T-helper 1 cell treated with Interleukin-12 subunit alpha and Interleukin-12 subunit beta and Interleukin-4 antibody, amounts not matched to agents 30 ng/mL and 1 ng/mL, for 36 hours (primary cell): ENCODE data around the gene PCSK2. TPM values are rescaled to one million over a fixed set of nuclear protein-coding genes. Genes with fewer than 3 reads are reported as not detected.

ENCODE experiments used
- intact Hi-C: fragments of 100-400 bp; cut with micrococcal nuclease; formaldehyde crosslinking; loops from one replicate; pipeline ENCODE4 v1.15.1; 2024
- total RNA-seq: library from RNA; stranded (reverse); gene quantifications from 2 replicates; pipeline ENCODE4 v1.2.3, GENCODE V29; 2022

The PCSK2 gene
- total RNA-seq, 1 donor from 2014 or later, result not detected

- intact Hi-C loops, result loop anchor here (1.0 kb wide), 4 partner anchors 67 to 1004 kb away; partner anchors contain the start of genes DSTN, DZANK1, POLR3F and SEC23B
Observed at GRCh38 chr20:17503301-17504065, 276.6 kb downstream of the PCSK2 start.

GRCh38 chr20:17504066-17504897 lies 277.4 kb downstream of the PCSK2 start:
- intact Hi-C loops, result loop anchor here (1.0 kb wide), 3 partner anchors 66 to 1003 kb away; partner anchors contain the start of genes DSTN, DZANK1, POLR3F and SEC23B

- intact Hi-C loops, result loop anchor here (1.0 kb wide), 15 partner anchors 26 to 1002 kb away; partner anchors contain the start of genes BFSP1, DSTN, DZANK1 and MGME1
Observed at GRCh38 chr20:17504898-17505635, 278.2 kb downstream of the PCSK2 start.

GRCh38 chr20:17505636-17506517 lies 279.0 kb downstream of the PCSK2 start:
- intact Hi-C loops, result loop anchor here (1.0 kb wide), 12 partner anchors 25 to 782 kb away; partner anchors contain the start of genes BFSP1, MGME1, RRBP1 and ZNF133

- intact Hi-C loops, result no loop called here
Observed at GRCh38 chr20:17507032-17507431, 280.2 kb downstream of the PCSK2 start.

- intact Hi-C loops, result no loop called here
Observed at GRCh38 chr20:17507531-17507930, 280.7 kb downstream of the PCSK2 start.

GRCh38 chr20:17508756-17509155 lies 281.9 kb downstream of the PCSK2 start:
- intact Hi-C loops, result no loop called here

- intact Hi-C loops, result no loop called here
Observed at GRCh38 chr20:17510548-17510947, 283.7 kb downstream of the PCSK2 start.

GRCh38 chr20:17511401-17511800 lies 284.6 kb downstream of the PCSK2 start:
- intact Hi-C loops, result loop anchor here (1.0 kb wide), 1 partner anchor 14 kb away; no protein-coding TSS in a partner anchor

- intact Hi-C loops, result no loop called here
Observed at GRCh38 chr20:17513939-17514338, 287.1 kb downstream of the PCSK2 start.

GRCh38 chr20:17515053-17515452 lies 288.2 kb downstream of the PCSK2 start:
- intact Hi-C loops, result no loop called here

- intact Hi-C loops, result no loop called here
Observed at GRCh38 chr20:17518339-17519052, 291.7 kb downstream of the PCSK2 start.

GRCh38 chr20:17519606-17520285 lies 292.9 kb downstream of the PCSK2 start:
- intact Hi-C loops, result no loop called here

- intact Hi-C loops, result no loop called here
Observed at GRCh38 chr20:17520583-17520982, 293.7 kb downstream of the PCSK2 start.

GRCh38 chr20:17522528-17522927 lies 295.7 kb downstream of the PCSK2 start:
- intact Hi-C loops, result no loop called here

GRCh38 chr20:17523326-17523725 lies 296.5 kb downstream of the PCSK2 start:
- intact Hi-C loops, result no loop called here

- intact Hi-C loops, result no loop called here
Observed at GRCh38 chr20:17524560-17524959, 297.7 kb downstream of the PCSK2 start.

GRCh38 chr20:17525132-17525531 lies 298.3 kb downstream of the PCSK2 start:
- intact Hi-C loops, result loop anchor here (1.0 kb wide), 1 partner anchor 14 kb away; no protein-coding TSS in a partner anchor

GRCh38 chr20:17525650-17526049 lies 298.8 kb downstream of the PCSK2 start:
- intact Hi-C loops, result loop anchor here (1.0 kb wide), 1 partner anchor 14 kb away; no protein-coding TSS in a partner anchor
